Stimulated activated CD4-positive, alpha-beta T cell treated with anti-CD3 and anti-CD28 coated beads, Interleukin-4, amount 100 ng/mL, for 24 hours (primary cell): ENCODE results near the gene MICALL1.
"Not testable (repeated sequence)": the region's sequence is repeated elsewhere in the genome, so short reads cannot be mapped to it uniquely, and the experiment has no call there.

Source experiments
- DNase-seq: peaks from one replicate; pipeline ENCODE4 v3.0.0-alpha.2; 2020

The MICALL1 gene

GRCh38 chr22:37961062-37961461, 55.0 kb downstream of the MICALL1 start:
- DNase-seq, result no peak

- no peak for DNase-seq
Observed at GRCh38 chr22:37965940-37966664, 60.0 kb downstream of the MICALL1 start.

GRCh38 chr22:37967147-37967546, 61.0 kb downstream of the MICALL1 start:
- no peak for DNase-seq

- DNase-seq, result no peak
Observed at GRCh38 chr22:37967637-37968451, 61.7 kb downstream of the MICALL1 start.

- no peak for DNase-seq
Observed at GRCh38 chr22:37968452-37969251, 62.6 kb downstream of the MICALL1 start.

GRCh38 chr22:37970864-37971263, 64.8 kb downstream of the MICALL1 start:
- no peak for DNase-seq

GRCh38 chr22:37971475-37972434, 65.7 kb downstream of the MICALL1 start:
- DNase-seq, result no peak

- no peak for DNase-seq
Observed at GRCh38 chr22:37972527-37972926, 66.4 kb downstream of the MICALL1 start.

GRCh38 chr22:37973271-37974170, 67.4 kb downstream of the MICALL1 start:
- DNase-seq, result no peak

GRCh38 chr22:37975153-37975552, 69.1 kb downstream of the MICALL1 start:
- DNase-seq, result no peak

- DNase-seq, result not testable (repeated sequence)
Observed at GRCh38 chr22:37976022-37976421, 69.9 kb downstream of the MICALL1 start.

- no peak for DNase-seq
Observed at GRCh38 chr22:37976547-37976946, 70.5 kb downstream of the MICALL1 start.

- no peak for DNase-seq
Observed at GRCh38 chr22:37979782-37980181, 73.7 kb downstream of the MICALL1 start.

- no peak for DNase-seq
Observed at GRCh38 chr22:37981282-37982011, 75.3 kb downstream of the MICALL1 start.

- DNase-seq, result no peak
Observed at GRCh38 chr22:37982151-37982785, 76.2 kb downstream of the MICALL1 start.

GRCh38 chr22:37982938-37983859, 77.1 kb downstream of the MICALL1 start:
- no peak for DNase-seq

- DNase-seq, result no peak
Observed at GRCh38 chr22:37983860-37984791, 78.0 kb downstream of the MICALL1 start, which contains the start of gene SOX10. Gene SOX10, minus strand, starts transcription at chr22:37984555. Its CDS starts 771 bp downstream, at chr22:37983784.
